Coronary artery (tissue), 2 donors: ENCODE data around the gene PDCL2.

Experiments used
- DNase-seq: peaks from one replicate; pipeline ENCODE4 v3.0.0-alpha.2; 2017; ENCODE audit warnings: low spot score
- H3K27ac ChIP-seq, 2 donors: fragments of 200-600 bp; sonication (generic); one replicate each; pipeline ENCODE4 v1.5.1; 2016 to 2019
- H3K4me3 ChIP-seq: fragments of 200-600 bp; sonication (generic); 2 replicates; pipeline ENCODE4 v1.5.1; 2016; ENCODE audit warnings: mild to moderate bottlenecking, moderate library complexity
- TF ChIP-seq, protein P1 (sequence below): fragments of 200-600 bp; sonication (generic); IDR thresholded peaks from one replicate; pipeline ENCODE4 v1.5.1; 2019; ENCODE audit warnings: antibody characterized with exemption

The PDCL2 gene

DNA sequence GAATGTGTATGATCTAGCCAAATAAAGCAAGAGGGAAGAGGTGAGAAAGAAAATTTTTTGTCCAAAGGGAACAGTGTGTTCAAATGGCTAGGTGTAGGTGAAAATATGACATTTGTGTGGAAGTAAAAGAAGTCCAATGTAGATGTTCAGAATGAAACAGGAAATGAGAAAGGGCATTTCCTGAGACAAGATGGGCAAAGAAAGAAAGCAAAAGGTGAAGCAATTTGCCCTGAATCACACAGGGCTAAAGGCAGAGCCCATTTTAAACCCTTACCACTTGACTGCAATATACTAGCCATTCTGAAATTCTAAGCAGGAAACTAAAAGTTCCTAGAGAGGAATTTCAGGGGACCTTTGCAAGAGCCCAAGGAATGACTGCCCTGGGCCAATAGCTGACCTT, 81.4 kb downstream of the PDCL2 start:
- Histone ChIP-seq H3K4me3 (no peak overlapping the region), H3K27ac (no peak overlapping the region)
- TF ChIP-seq, protein P1, sequence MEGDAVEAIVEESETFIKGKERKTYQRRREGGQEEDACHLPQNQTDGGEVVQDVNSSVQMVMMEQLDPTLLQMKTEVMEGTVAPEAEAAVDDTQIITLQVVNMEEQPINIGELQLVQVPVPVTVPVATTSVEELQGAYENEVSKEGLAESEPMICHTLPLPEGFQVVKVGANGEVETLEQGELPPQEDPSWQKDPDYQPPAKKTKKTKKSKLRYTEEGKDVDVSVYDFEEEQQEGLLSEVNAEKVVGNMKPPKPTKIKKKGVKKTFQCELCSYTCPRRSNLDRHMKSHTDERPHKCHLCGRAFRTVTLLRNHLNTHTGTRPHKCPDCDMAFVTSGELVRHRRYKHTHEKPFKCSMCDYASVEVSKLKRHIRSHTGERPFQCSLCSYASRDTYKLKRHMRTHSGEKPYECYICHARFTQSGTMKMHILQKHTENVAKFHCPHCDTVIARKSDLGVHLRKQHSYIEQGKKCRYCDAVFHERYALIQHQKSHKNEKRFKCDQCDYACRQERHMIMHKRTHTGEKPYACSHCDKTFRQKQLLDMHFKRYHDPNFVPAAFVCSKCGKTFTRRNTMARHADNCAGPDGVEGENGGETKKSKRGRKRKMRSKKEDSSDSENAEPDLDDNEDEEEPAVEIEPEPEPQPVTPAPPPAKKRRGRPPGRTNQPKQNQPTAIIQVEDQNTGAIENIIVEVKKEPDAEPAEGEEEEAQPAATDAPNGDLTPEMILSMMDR = no peak
- DNase-seq = no peak

DNA sequence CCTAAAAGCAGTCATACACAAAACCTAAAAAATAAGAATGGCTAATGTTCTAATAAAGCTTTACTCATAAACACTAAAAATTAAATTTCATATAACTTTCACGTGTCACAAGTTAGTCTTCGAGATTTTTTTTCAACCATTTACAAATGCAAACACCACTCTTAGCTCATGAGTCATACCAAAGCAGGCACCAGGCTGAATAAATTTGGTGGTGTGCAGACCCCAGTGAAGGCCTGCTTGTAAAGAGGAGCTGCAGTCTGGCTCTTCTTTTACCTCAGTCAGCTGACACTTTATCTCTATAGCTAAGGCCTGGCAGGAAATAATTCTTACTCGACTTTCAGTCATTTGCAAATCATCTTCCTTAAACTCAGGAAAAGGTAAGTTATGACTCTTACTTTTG, 82.8 kb downstream of the PDCL2 start:
- TF ChIP-seq, protein P1 = no peak
- Histone ChIP-seq H3K27ac (no peak overlapping the region), H3K4me3 (no peak overlapping the region)
- DNase-seq = no peak

DNA sequence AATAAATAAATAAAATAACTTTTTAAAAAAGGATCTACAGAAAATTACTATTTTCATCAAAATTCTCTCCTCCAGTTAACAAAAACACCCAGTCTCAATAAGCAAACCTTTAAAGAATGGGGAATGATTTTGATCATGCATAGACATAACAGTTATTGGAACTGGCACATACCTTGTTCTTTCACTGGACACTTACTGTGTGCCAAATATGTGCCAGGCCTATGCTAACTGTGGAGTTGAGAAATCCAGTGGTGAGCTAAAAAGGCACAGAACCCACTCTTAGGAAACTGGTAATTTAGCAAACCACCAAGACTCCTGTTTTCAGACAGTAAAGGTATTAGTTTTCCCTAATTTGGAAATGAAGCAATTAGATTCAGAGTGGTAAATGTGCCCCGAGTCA, 84.4 kb downstream of the PDCL2 start:
- DNase-seq = no peak
- TF ChIP-seq, protein P1 = no peak
- no peak overlapping the region for H3K27ac ChIP-seq
- no peak overlapping the region for H3K4me3 ChIP-seq
